Activated naive CD8-positive, alpha-beta T cell treated with anti-CD3 and anti-CD28 coated beads, Interleukin-2, amount 50 U/mL, for 24 hours (primary cell): ENCODE data around the gene DACH1.
"Not testable (repeated sequence)": the region's sequence is repeated elsewhere in the genome, so short reads cannot be mapped to it uniquely, and the experiment has no call there.

Source experiments
- ATAC-seq: fragments of 150-1000 bp; cut with Tn5 transposase; one replicate; pipeline ENCODE4 v1.10.0; 2021
- DNase-seq: peaks from one replicate; pipeline ENCODE4 v3.0.0; 2021
- H3K27ac Mint-ChIP-seq: one replicate; pipeline ENCODE4 v1.8.0; 2021; ENCODE audit warnings: mild to moderate bottlenecking, mixed read lengths
- H3K27me3 Mint-ChIP-seq: one replicate; pipeline ENCODE4 v1.8.0; 2021; ENCODE audit warnings: mixed read lengths
- H3K36me3 Mint-ChIP-seq: one replicate; pipeline ENCODE4 v1.8.0; 2021; ENCODE audit warnings: low read depth, mixed read lengths
- H3K4me1 Mint-ChIP-seq: one replicate; pipeline ENCODE4 v1.8.0; 2021; ENCODE audit warnings: mixed read lengths
- H3K4me3 Mint-ChIP-seq: one replicate; pipeline ENCODE4 v1.8.0; 2021; ENCODE audit warnings: mild to moderate bottlenecking, moderate library complexity, mixed read lengths
- H3K9me3 Mint-ChIP-seq: one replicate; pipeline ENCODE4 v1.8.0; 2021; ENCODE audit warnings: mixed read lengths

The DACH1 gene

GRCh38 chr13:71867131-71867814 lies at the start of gene DACH1:
TSS of gene DACH1 (minus strand) at chr13:71867204.
- ATAC-seq: peak; percentile 67
- Mint-ChIP-seq H3K36me3 (no peaks in the 10 kb centered on the region), H3K4me1 (peaks cover 19% of the 10 kb centered on the region), H3K27me3 (peaks cover 60% of the 10 kb centered on the region), H3K27ac (no peak within 1 kb of the TSS), H3K4me3 (peak within 1 kb of the TSS; percentile 73), H3K9me3 (no peaks in the 10 kb centered on the region)
- peak; percentile 10 for DNase-seq

- Mint-ChIP-seq H3K27me3 (no peaks in the 10 kb centered on the region), H3K9me3 (no peaks in the 10 kb centered on the region), H3K4me3 (no peak overlapping the region), H3K27ac (no peak overlapping the region), H3K4me1 (no peaks in the 10 kb centered on the region), H3K36me3 (no peaks in the 10 kb centered on the region)
- no peak for DNase-seq
- ATAC-seq: no peak
These were observed 46.7 kb upstream of the DACH1 start for GRCh38 chr13:71913717-71914116.

- no peaks in the 10 kb centered on the region for H3K4me1 Mint-ChIP-seq
- no peaks in the 10 kb centered on the region for H3K36me3 Mint-ChIP-seq
- H3K4me3 Mint-ChIP-seq: no peak overlapping the region
- no peaks in the 10 kb centered on the region for H3K9me3 Mint-ChIP-seq
- no peaks in the 10 kb centered on the region for H3K27me3 Mint-ChIP-seq
- DNase-seq: no peak
- H3K27ac Mint-ChIP-seq: no peak overlapping the region
- ATAC-seq: no peak
These were observed 45.5 kb upstream of the DACH1 start for GRCh38 chr13:71912524-71912923.

GRCh38 chr13:71906448-71906847 lies 39.4 kb upstream of the DACH1 start:
- no peak overlapping the region for H3K27ac Mint-ChIP-seq
- H3K9me3 Mint-ChIP-seq: no peaks in the 10 kb centered on the region
- no peaks in the 10 kb centered on the region for H3K4me1 Mint-ChIP-seq
- no peaks in the 10 kb centered on the region for H3K27me3 Mint-ChIP-seq
- DNase-seq: no peak
- H3K4me3 Mint-ChIP-seq: no peak overlapping the region
- no peak for ATAC-seq
- no peaks in the 10 kb centered on the region for H3K36me3 Mint-ChIP-seq

GRCh38 chr13:71902676-71903075 lies 35.7 kb upstream of the DACH1 start:
- Mint-ChIP-seq H3K27me3 (no peaks in the 10 kb centered on the region), H3K4me3 (no peak overlapping the region), H3K27ac (no peak overlapping the region), H3K4me1 (no peaks in the 10 kb centered on the region), H3K36me3 (no peaks in the 10 kb centered on the region), H3K9me3 (no peaks in the 10 kb centered on the region)
- ATAC-seq (no peak), DNase-seq (no peak)

- not testable (repeated sequence) for H3K36me3 Mint-ChIP-seq, H3K4me3 Mint-ChIP-seq, H3K27ac Mint-ChIP-seq, H3K4me1 Mint-ChIP-seq, H3K27me3 Mint-ChIP-seq, DNase-seq, H3K9me3 Mint-ChIP-seq, ATAC-seq
These were observed 26.5 kb upstream of the DACH1 start for GRCh38 chr13:71893506-71893905.

GRCh38 chr13:71886880-71887279 lies 19.9 kb upstream of the DACH1 start:
- no peak for ATAC-seq
- no peaks in the 10 kb centered on the region for H3K4me1 Mint-ChIP-seq
- no peak overlapping the region for H3K27ac Mint-ChIP-seq
- H3K4me3 Mint-ChIP-seq: no peak overlapping the region
- H3K9me3 Mint-ChIP-seq: peaks cover 9% of the 10 kb centered on the region
- no peak for DNase-seq
- H3K27me3 Mint-ChIP-seq: no peaks in the 10 kb centered on the region
- no peaks in the 10 kb centered on the region for H3K36me3 Mint-ChIP-seq

GRCh38 chr13:71882120-71882519 lies 15.1 kb upstream of the DACH1 start:
- Mint-ChIP-seq H3K9me3 (peaks cover 9% of the 10 kb centered on the region), H3K27ac (no peak overlapping the region), H3K4me1 (peaks cover 2% of the 10 kb centered on the region), H3K36me3 (no peaks in the 10 kb centered on the region), H3K4me3 (no peak overlapping the region), H3K27me3 (no peaks in the 10 kb centered on the region)
- ATAC-seq (no peak), DNase-seq (no peak)

- no peaks in the 10 kb centered on the region for H3K36me3 Mint-ChIP-seq
- DNase-seq: no peak
- peaks cover 2% of the 10 kb centered on the region for H3K4me1 Mint-ChIP-seq
- peaks cover 4% of the 10 kb centered on the region for H3K27me3 Mint-ChIP-seq
- ATAC-seq: no peak
- H3K4me3 Mint-ChIP-seq: no peak overlapping the region
- peaks cover 4% of the 10 kb centered on the region for H3K9me3 Mint-ChIP-seq
- no peak overlapping the region for H3K27ac Mint-ChIP-seq
These were observed 13.9 kb upstream of the DACH1 start for GRCh38 chr13:71880753-71881541.

- H3K27ac Mint-ChIP-seq: no peak overlapping the region
These were observed 12.9 kb upstream of the DACH1 start for GRCh38 chr13:71879808-71880344.

GRCh38 chr13:71879129-71879535 lies 12.1 kb upstream of the DACH1 start:
- Mint-ChIP-seq H3K4me3 (no peak overlapping the region), H3K36me3 (no peaks in the 10 kb centered on the region), H3K4me1 (peaks cover 2% of the 10 kb centered on the region), H3K27me3 (peaks cover 4% of the 10 kb centered on the region), H3K9me3 (peaks cover 4% of the 10 kb centered on the region), H3K27ac (no peak overlapping the region)
- no peak for ATAC-seq
- no peak for DNase-seq

More at GRCh38 chr13:71879808-71880344, 12.9 kb upstream of the DACH1 start:
- no peak overlapping the region for H3K4me3 Mint-ChIP-seq
- peaks cover 2% of the 10 kb centered on the region for H3K4me1 Mint-ChIP-seq
- no peaks in the 10 kb centered on the region for H3K36me3 Mint-ChIP-seq
- peaks cover 4% of the 10 kb centered on the region for H3K9me3 Mint-ChIP-seq
- DNase-seq: no peak
- ATAC-seq: no peak
- peaks cover 4% of the 10 kb centered on the region for H3K27me3 Mint-ChIP-seq

- Mint-ChIP-seq H3K27me3 (peaks cover 4% of the 10 kb centered on the region), H3K4me1 (peaks cover 2% of the 10 kb centered on the region), H3K4me3 (no peak overlapping the region), H3K36me3 (no peaks in the 10 kb centered on the region), H3K27ac (no peak overlapping the region), H3K9me3 (no peaks in the 10 kb centered on the region)
- DNase-seq: no peak
- ATAC-seq: no peak
These were observed 10.3 kb upstream of the DACH1 start for GRCh38 chr13:71877256-71877653.

GRCh38 chr13:71876648-71877255 lies 9.7 kb upstream of the DACH1 start:
- Mint-ChIP-seq H3K9me3 (no peaks in the 10 kb centered on the region), H3K27ac (no peak overlapping the region), H3K27me3 (peaks cover 4% of the 10 kb centered on the region), H3K4me3 (no peak overlapping the region), H3K4me1 (peaks cover 2% of the 10 kb centered on the region), H3K36me3 (no peaks in the 10 kb centered on the region)
- ATAC-seq (no peak), DNase-seq (no peak)

GRCh38 chr13:71875823-71876222 lies 8.8 kb upstream of the DACH1 start:
- H3K9me3 Mint-ChIP-seq: no peaks in the 10 kb centered on the region
- no peak for DNase-seq
- no peak overlapping the region for H3K27ac Mint-ChIP-seq
- peaks cover 4% of the 10 kb centered on the region for H3K27me3 Mint-ChIP-seq
- H3K4me3 Mint-ChIP-seq: no peak overlapping the region
- no peaks in the 10 kb centered on the region for H3K36me3 Mint-ChIP-seq
- no peak for ATAC-seq
- H3K4me1 Mint-ChIP-seq: peaks cover 2% of the 10 kb centered on the region

- peaks cover 14% of the 10 kb centered on the region for H3K27me3 Mint-ChIP-seq
- peaks cover 2% of the 10 kb centered on the region for H3K4me1 Mint-ChIP-seq
- H3K27ac Mint-ChIP-seq: no peak overlapping the region
- H3K4me3 Mint-ChIP-seq: no peak overlapping the region
- ATAC-seq: no peak
- no peak for DNase-seq
- no peaks in the 10 kb centered on the region for H3K9me3 Mint-ChIP-seq
- no peaks in the 10 kb centered on the region for H3K36me3 Mint-ChIP-seq
These were observed 7.5 kb upstream of the DACH1 start for GRCh38 chr13:71874458-71874857.
